Vagina (tissue), 2 donors: ENCODE measurements around the gene MARK1.

ENCODE experiments used
- POLR2A ChIP-seq, 2 donors: fragments of 450-650 bp; IDR thresholded peaks; one replicate each; pipeline ENCODE4 v1.6.1; 2017; ENCODE audit warnings: antibody characterized with exemption in 2 of 2, mild to moderate bottlenecking in 2 of 2, moderate library complexity in 2 of 2
- POLR2AphosphoS5 ChIP-seq, 2 donors: sonication (generic); formaldehyde crosslinking; IDR thresholded peaks; one replicate each; pipeline ENCODE4 v1.9.0; 2017; ENCODE audit warnings: antibody characterized with exemption in 2 of 2, mild to moderate bottlenecking in 2 of 2, low read depth in 1 of 2; ENCODE audit not compliant: insufficient read depth in 1 of 2
- TF ChIP-seq, protein P1 (sequence below), 3 experiments: fragments of 450-650 bp in 2 of 3; fragments of 200-600 bp in 1 of 3; sonication (generic) in 1 of 3; IDR thresholded peaks; one replicate each; pipeline ENCODE4 v1.5.1; 2017 to 2019; ENCODE audit warnings: antibody characterized with exemption in 3 of 3, mild to moderate bottlenecking in 2 of 3, moderate library complexity in 2 of 3

DNA sequence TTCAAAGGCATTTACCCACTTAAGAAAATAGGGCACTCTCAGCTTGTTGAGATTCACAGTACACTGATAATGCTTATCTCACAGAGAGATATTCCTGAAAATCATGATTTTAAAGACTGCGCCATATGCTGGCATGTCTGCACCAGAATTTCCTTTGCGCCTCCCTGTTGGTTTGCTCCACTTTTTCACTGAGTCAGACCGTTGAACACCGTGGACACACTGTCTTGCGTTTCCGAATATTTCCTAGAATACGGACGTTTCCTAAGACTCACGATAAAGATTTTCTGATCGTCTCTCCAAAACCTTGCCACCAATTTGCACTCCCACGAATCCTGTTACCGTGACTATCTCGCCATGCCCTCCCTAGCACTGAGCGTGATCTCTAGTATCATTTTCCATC, 161.7 kb downstream of the MARK1 start:
- TF ChIP-seq, protein P1, sequence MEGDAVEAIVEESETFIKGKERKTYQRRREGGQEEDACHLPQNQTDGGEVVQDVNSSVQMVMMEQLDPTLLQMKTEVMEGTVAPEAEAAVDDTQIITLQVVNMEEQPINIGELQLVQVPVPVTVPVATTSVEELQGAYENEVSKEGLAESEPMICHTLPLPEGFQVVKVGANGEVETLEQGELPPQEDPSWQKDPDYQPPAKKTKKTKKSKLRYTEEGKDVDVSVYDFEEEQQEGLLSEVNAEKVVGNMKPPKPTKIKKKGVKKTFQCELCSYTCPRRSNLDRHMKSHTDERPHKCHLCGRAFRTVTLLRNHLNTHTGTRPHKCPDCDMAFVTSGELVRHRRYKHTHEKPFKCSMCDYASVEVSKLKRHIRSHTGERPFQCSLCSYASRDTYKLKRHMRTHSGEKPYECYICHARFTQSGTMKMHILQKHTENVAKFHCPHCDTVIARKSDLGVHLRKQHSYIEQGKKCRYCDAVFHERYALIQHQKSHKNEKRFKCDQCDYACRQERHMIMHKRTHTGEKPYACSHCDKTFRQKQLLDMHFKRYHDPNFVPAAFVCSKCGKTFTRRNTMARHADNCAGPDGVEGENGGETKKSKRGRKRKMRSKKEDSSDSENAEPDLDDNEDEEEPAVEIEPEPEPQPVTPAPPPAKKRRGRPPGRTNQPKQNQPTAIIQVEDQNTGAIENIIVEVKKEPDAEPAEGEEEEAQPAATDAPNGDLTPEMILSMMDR (IDR thresholded peaks at IDR 0.05) = no peak
- no peak for TF ChIP-seq POLR2A (IDR thresholded peaks at IDR 0.05)
- TF ChIP-seq POLR2AphosphoS5 (IDR thresholded peaks at IDR 0.05; ENCODE audit: insufficient read depth in 1 of 2, low read depth in 1 of 2) = no peak
